ENCODE measurements around the gene PRMT7.

GRCh38 chr16:68375801-68376536 is 65.2 kb downstream of the PRMT7 start:
- TF ChIP-seq POLR2A (IDR thresholded peaks at IDR 0.05) (no peak), CTCF (IDR thresholded peaks at IDR 0.05) (no peak)

Data from ovary (tissue), 3 donors.